Psoas muscle (tissue), 8 donors: ENCODE measurements around the gene CTNNAL1. TPM values are rescaled to one million over a fixed set of nuclear protein-coding genes. Genes with fewer than 3 reads are reported as not detected.

Source experiments
- ATAC-seq, 4 donors: fragments of 200-7000 bp; cut with Tn5 transposase; one replicate each; pipeline ENCODE4 v1.9.1; 2020; ENCODE audit warnings: moderate library complexity in 3 of 4, mild to moderate bottlenecking in 2 of 4
- DNase-seq, 2 donors: peaks; one replicate each; pipeline ENCODE4 v3.0.0-alpha.2; 2020
- H3K27ac ChIP-seq: fragments of 200-600 bp; one replicate; pipeline ENCODE4 v1.8.0; 2022
- H3K27me3 ChIP-seq, 3 donors: fragments of 200-600 bp in 1 of 3; one replicate each; pipeline versions ENCODE4 v1.6.1 to v1.8.0; 2013 to 2022; ENCODE audit warnings: low read length in 2 of 3, mild to moderate bottlenecking in 2 of 3, moderate library complexity in 1 of 3; ENCODE audit not compliant: insufficient read depth in 3 of 3
- H3K36me3 ChIP-seq, 2 donors: fragments of 200-600 bp in 1 of 2; one replicate each; pipeline versions ENCODE4 v1.6.1 to v1.8.0; 2013 to 2022; ENCODE audit warnings: low read depth in 1 of 2, mild to moderate bottlenecking in 1 of 2, moderate library complexity in 1 of 2; ENCODE audit not compliant: insufficient read depth in 1 of 2
- H3K4me1 ChIP-seq: fragments of 200-600 bp; one replicate; pipeline ENCODE4 v1.8.0; 2022
- H3K4me3 ChIP-seq: fragments of 200-600 bp; one replicate; pipeline ENCODE4 v1.8.0; 2022; ENCODE audit warnings: mild to moderate bottlenecking
- H3K9me3 ChIP-seq: fragments of 200-600 bp; one replicate; pipeline ENCODE4 v1.8.0; 2022
- CTCF ChIP-seq: fragments of 200-600 bp; IDR thresholded peaks from one replicate; pipeline ENCODE4 v1.8.0; 2022; ENCODE audit warnings: antibody characterized with exemption
- WGBS, 3 donors: extraction: QIAGEN DNeasy Blood & Tissue Kit; methylation state at CpG; one replicate each; pipeline versions ENCODE4 v1.1.6 to v1.1.7; 2013; 5-methylcytosine and 5-hydroxymethylcytosine counted together
- intact Hi-C, 2 donors: fragments of 100-400 bp; cut with DNase I; formaldehyde crosslinking; loops; one replicate each; pipeline versions ENCODE4 v1.11.0 to v1.14.2; 2022
- polyA plus RNA-seq, 3 donors: library from polyadenylated mRNA; stranded (reverse); fragments of 200-250 nt; gene quantifications; one replicate each; pipeline ENCODE4 v1.2.3, GENCODE V29; 2013
- total RNA-seq, 4 donors: library from RNA; stranded (reverse); fragmentation: NEBNext Ultra II Directional in 2 of 4; extraction: Animal tissue kit (Norgen Biotek cat#: 25700) in 2 of 4; gene quantifications; one replicate each; pipeline versions ENCODE4 v1.2.1 to v1.2.4, GENCODE V29; 2021 to 2023
- donor health status: healthy with polysubstance abuse.
- donor health status: DM: no; HTN: no; CAD: no; lungs with moderate emphysema.
- donor health status: Bipolar disorder and iron deficiency.
- donor health status: healthy.
- donor health status: DM: yes; HTN: yes; CAD: no.
- donor health status: DM: no; HTN: no; CAD: no.
- donor health status: DM: no; HTN: no; CAD: no.
- donor health status: DM: yes; HTN: yes; CAD: no.

Gene CTNNAL1
- total and polyA plus RNA-seq, 7 donors, result 14.1 to 49.4 (median 35.2) TPM

GRCh38 chr9:109052416-109052815 lies 39.1 kb upstream of the CTNNAL1 start:
- Histone ChIP-seq H3K4me3 (no peak overlapping the region), H3K4me1 (no peaks in the 10 kb centered on the region), H3K9me3 (no peaks in the 10 kb centered on the region), H3K27me3 (no peaks in the 10 kb centered on the region), H3K27ac (no peak overlapping the region), H3K36me3 (peaks cover 11 to 95% of the 10 kb centered on the region in 2 donors)
- no peak for TF ChIP-seq CTCF
- intact Hi-C loops, result no loop called here
- no peak for DNase-seq
- WGBS, 3 donors, result 66 to 75% (median 68%) methylated on average over 2 of the region's 2 CpGs
- no peak for ATAC-seq

- intact Hi-C loops, result no loop called here
- Histone ChIP-seq H3K9me3 (no peaks in the 10 kb centered on the region), H3K4me1 (no peaks in the 10 kb centered on the region), H3K27me3 (no peaks in the 10 kb centered on the region), H3K27ac (no peak overlapping the region), H3K36me3 (peaks cover 13 to 95% of the 10 kb centered on the region in 2 donors), H3K4me3 (no peak overlapping the region)
- TF ChIP-seq CTCF, result no peak
- no peak for ATAC-seq
- WGBS, 3 donors, result 86 to 100% (median 90%) methylated on average over 1 of the region's 1 CpG
- DNase-seq, result no peak
These were observed 38.4 kb upstream of the CTNNAL1 start for GRCh38 chr9:109051733-109052132.

GRCh38 chr9:109050444-109050843 lies 37.1 kb upstream of the CTNNAL1 start:
- H3K4me3 ChIP-seq, result no peak overlapping the region
- H3K9me3 ChIP-seq, result no peaks in the 10 kb centered on the region
- 80 to 83% (median 81%) methylated on average over 7 of the region's 7 CpGs for WGBS, 3 donors
- H3K36me3 ChIP-seq, result peaks cover 13 to 95% of the 10 kb centered on the region in 2 donors
- H3K4me1 ChIP-seq, result no peaks in the 10 kb centered on the region
- H3K27ac ChIP-seq, result no peak overlapping the region
- intact Hi-C loops, result no loop called here
- H3K27me3 ChIP-seq, result no peaks in the 10 kb centered on the region
- DNase-seq (no peak), ATAC-seq (no peak)
- no peak for TF ChIP-seq CTCF

GRCh38 chr9:109048822-109049221 lies 35.5 kb upstream of the CTNNAL1 start:
- no peaks in the 10 kb centered on the region for H3K4me1 ChIP-seq
- no peak for DNase-seq
- no peaks in the 10 kb centered on the region for H3K9me3 ChIP-seq
- H3K27me3 ChIP-seq, result no peaks in the 10 kb centered on the region
- intact Hi-C loops, result no loop called here
- H3K36me3 ChIP-seq, result peaks cover 13 to 93% of the 10 kb centered on the region in 2 donors
- TF ChIP-seq CTCF, result no peak
- no peak overlapping the region for H3K4me3 ChIP-seq
- H3K27ac ChIP-seq, result no peak overlapping the region
- WGBS, 3 donors, result 94 to 96% (median 94%) methylated on average over 3 of the region's 3 CpGs
- ATAC-seq, result no peak

GRCh38 chr9:109047259-109047658 lies 34.0 kb upstream of the CTNNAL1 start:
- Histone ChIP-seq H3K27me3 (no peaks in the 10 kb centered on the region), H3K36me3 (peaks cover 17 to 93% of the 10 kb centered on the region in 2 donors), H3K4me3 (no peak overlapping the region), H3K4me1 (no peaks in the 10 kb centered on the region), H3K27ac (no peak overlapping the region), H3K9me3 (peaks cover 5% of the 10 kb centered on the region)
- no peak for TF ChIP-seq CTCF
- DNase-seq (no peak), ATAC-seq (no peak)
- 95 to 98% (median 97%) methylated on average over 2 of the region's 2 CpGs for WGBS, 3 donors
- intact Hi-C loops, result no loop called here
